Measurements from ENCODE around the gene GOLGA3. TPM values are rescaled to one million over a fixed set of nuclear protein-coding genes. Genes with fewer than 3 reads are reported as not detected.
"Not testable (repeated sequence)": the region's sequence is repeated elsewhere in the genome, so short reads cannot be mapped to it uniquely, and the experiment has no call there.

GOLGA3 gene
- total RNA-seq, 1 experiment from 2014 or later = 44.4 TPM

DNA sequence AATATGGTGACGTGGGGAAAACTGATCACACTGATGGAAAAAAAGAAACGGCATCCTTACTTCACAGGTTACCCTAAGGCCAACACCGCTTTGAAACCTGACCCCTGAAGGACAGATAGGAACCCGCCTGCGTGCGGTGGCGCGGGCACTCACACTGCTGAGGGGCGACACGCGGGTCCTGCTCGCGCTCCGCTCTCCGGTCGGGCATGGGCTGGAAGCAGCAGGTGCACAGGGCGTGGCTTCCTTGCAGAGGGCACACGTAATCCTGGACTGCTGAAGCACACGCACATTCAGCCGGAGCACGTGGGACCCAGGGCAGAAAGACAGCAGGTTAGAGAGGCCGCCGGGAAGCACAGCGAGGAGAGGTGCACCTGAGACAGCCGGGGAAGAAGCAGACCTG lies 22.8 kb upstream of the GOLGA3 start:
- in situ Hi-C loops (cut with HindIII; ENCODE audit: low pct_unique_long_range_greater_than_20kb, low sequenced_read_pairs) = no loop called here
- DNase-seq (ENCODE audit: low read depth, low spot score) = no peak

- no peak for DNase-seq (ENCODE audit: low read depth, low spot score)
- in situ Hi-C loops (cut with HindIII; ENCODE audit: low pct_unique_long_range_greater_than_20kb, low sequenced_read_pairs) = no loop called here
Observed at GRCh38 chr12:132850291-132850690, 21.6 kb upstream of the GOLGA3 start.

DNA sequence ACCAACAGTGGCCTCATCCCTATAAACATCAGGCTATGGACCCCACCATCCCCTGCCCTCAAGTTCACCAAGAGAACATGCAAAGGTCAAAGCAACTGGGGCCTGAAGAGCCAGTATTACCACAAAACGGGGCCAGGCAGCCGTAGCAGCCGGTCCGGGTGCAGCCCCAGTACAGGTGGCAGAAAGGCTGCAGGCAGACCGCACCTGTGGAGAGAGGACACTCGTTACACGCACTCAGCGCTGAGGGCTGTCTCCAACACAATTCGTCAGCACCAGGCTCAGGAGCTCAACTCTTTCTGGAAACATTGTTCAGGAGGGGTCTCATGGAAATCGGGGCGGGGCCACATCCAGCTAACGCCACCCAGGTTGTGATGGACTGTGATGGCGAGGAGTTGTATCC lies 19.9 kb upstream of the GOLGA3 start:
- no peak for DNase-seq (ENCODE audit: low read depth, low spot score)
- in situ Hi-C loops (cut with HindIII; ENCODE audit: low pct_unique_long_range_greater_than_20kb, low sequenced_read_pairs) = no loop called here

- in situ Hi-C loops (cut with HindIII; ENCODE audit: low pct_unique_long_range_greater_than_20kb, low sequenced_read_pairs) = no loop called here
Observed at GRCh38 chr12:132847363-132848356, 19.0 kb upstream of the GOLGA3 start.

GRCh38 chr12:132844681-132845080 lies 16.0 kb upstream of the GOLGA3 start:
- DNase-seq (ENCODE audit: low read depth, low spot score); in situ Hi-C loops (cut with HindIII; ENCODE audit: low pct_unique_long_range_greater_than_20kb, low sequenced_read_pairs): not testable (repeated sequence)

More at GRCh38 chr12:132847363-132848356, 19.0 kb upstream of the GOLGA3 start:
- no peak for DNase-seq (ENCODE audit: low read depth, low spot score)

DNA sequence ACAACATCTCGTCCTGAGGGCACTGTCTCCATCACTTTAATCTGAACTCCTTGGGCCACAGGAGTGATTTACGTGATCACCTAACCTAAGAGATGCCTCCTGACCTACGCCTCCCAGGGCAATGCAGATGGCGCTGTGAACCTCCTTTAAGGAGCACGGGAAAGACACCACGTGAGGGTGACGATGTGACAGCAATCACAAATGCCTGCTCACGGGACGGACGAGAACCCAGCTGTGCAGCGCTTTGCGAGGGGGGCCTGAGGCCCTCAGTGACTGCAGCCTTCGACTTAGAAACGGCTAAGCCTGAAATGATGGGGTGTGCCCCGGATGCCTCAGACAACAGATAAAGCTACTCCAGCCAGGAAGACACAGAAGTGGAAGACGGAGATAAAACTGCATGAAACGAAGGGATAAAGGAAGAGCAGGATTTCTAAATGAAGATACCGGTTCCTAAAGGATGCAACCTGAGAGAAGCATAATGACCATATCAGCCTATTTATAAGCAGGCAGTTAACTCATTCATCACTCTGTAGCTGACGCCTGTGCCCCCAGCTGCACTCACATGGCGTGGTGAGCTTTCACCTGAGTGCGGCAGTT lies 13.9 kb upstream of the GOLGA3 start:
- DNase-seq (ENCODE audit: low read depth, low spot score) = no peak
- in situ Hi-C loops (cut with HindIII; ENCODE audit: low pct_unique_long_range_greater_than_20kb, low sequenced_read_pairs) = no loop called here

DNA sequence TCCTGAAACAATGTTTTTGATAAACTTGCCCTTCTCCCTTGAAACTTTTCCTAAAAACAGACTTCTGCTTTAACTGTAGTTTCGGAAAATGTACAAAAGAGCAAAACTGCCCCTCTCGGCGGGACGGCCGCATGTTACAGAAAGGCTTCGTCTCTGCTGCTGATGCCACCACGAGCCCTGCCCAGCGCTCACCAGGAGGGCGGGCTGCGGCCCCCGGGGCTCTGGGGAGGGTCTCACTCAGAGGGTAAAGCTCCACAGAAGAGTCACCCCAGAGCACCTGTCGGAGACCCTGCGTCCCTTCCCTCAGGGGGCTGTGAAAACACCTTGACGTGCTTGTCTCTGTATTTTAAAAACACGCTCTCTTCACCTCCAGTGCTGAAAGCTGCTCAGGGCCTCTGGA lies 12.5 kb upstream of the GOLGA3 start:
- DNase-seq (ENCODE audit: low read depth, low spot score) = no peak
- in situ Hi-C loops (cut with HindIII; ENCODE audit: low pct_unique_long_range_greater_than_20kb, low sequenced_read_pairs) = no loop called here

DNA sequence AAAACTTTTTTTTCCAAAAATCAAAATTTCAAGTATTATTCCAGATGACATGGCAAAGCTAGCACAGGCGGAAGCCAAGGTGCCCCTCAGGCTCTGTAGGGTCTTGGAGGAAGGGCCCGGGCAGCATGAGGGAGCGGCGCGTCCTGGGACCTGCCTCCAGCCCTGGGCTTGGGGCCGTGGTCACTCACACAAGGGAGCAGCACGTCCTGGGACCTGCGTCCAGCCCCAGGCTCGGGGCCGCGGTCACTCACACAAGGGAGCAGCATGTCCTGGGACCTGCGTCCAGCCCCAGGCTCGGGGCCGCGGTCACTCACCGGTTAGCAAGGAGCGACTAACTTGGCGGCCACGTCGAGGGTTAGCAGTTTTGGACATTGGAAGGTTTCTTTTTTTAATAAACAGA lies 11.9 kb upstream of the GOLGA3 start:
- in situ Hi-C loops (cut with HindIII; ENCODE audit: low pct_unique_long_range_greater_than_20kb, low sequenced_read_pairs) = no loop called here
- DNase-seq (ENCODE audit: low read depth, low spot score) = no peak

- in situ Hi-C loops (cut with HindIII; ENCODE audit: low pct_unique_long_range_greater_than_20kb, low sequenced_read_pairs) = no loop called here
- DNase-seq (ENCODE audit: low read depth, low spot score) = no peak
Observed at GRCh38 chr12:132839558-132840235, 11.0 kb upstream of the GOLGA3 start.

GRCh38 chr12:132838410-132839080 lies 9.9 kb upstream of the GOLGA3 start:
- in situ Hi-C loops (cut with HindIII; ENCODE audit: low pct_unique_long_range_greater_than_20kb, low sequenced_read_pairs) = no loop called here

DNA sequence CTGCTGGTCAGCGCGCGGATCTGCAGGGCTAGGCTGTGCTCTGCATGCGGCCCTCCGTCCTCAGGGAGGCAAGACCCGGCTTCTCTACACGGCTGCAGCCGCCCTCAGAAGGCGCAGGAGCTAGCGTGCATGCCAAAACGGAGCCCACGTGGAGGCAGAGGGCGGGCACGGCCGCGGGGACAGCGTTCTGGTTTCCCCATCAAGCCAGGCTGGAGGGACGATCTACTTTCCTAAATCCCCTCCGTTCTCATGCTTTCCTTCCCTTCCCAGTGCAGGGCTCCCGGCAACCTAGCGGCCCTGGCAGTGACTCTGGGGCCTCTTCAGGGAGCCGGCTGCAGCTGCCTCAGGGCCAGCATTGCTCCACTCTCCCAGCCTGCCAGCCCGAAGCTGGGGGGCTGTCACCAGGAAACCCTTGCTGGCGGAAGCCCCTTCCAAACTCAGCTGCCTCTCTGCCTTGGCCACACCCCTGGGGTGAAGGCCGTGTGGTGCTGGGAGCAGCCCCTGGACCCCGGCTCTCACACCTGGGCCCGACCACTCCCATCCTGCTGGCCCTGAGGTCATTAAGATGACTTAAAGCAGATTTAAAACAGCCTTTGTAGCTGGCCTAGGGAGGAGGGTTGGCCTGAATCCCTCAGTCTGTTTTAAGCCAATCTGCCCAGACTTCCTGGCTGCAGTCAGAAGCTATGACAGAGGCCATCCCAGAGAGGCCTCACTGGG lies 9.2 kb upstream of the GOLGA3 start:
- in situ Hi-C loops (cut with HindIII; ENCODE audit: low pct_unique_long_range_greater_than_20kb, low sequenced_read_pairs) = no loop called here

More at GRCh38 chr12:132838410-132839080, 9.9 kb upstream of the GOLGA3 start:
- DNase-seq (ENCODE audit: low read depth, low spot score) = no peak

DNA sequence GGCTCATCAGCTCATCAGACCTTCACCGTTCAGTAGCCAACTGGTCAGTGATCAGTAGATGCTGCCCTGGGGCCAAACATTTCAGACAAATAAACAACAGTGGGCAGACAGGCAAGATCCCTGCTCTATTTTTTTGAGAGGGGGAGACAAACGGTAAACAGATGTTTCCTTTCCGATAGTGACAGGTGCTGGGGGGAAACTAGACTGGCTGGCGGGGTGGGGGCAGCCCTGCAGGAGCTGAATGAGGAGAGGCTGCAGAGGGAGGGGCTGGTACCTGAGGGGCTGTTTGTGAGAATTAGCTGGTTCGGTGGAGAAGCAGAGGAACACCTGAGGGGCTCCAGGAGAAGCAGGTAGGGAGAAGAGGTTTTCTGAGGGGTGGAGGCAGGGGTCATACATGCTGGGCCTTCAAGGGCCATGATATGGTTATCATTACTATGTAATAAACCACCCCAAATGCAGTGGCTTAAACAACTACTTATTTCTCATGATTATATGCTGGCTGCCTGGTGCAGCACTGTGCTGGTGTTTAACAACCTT lies 8.2 kb upstream of the GOLGA3 start:
- in situ Hi-C loops (cut with HindIII; ENCODE audit: low pct_unique_long_range_greater_than_20kb, low sequenced_read_pairs) = no loop called here

More for the DNA sequence above, 9.2 kb upstream of the GOLGA3 start:
- DNase-seq (ENCODE audit: low read depth, low spot score) = no peak

DNA sequence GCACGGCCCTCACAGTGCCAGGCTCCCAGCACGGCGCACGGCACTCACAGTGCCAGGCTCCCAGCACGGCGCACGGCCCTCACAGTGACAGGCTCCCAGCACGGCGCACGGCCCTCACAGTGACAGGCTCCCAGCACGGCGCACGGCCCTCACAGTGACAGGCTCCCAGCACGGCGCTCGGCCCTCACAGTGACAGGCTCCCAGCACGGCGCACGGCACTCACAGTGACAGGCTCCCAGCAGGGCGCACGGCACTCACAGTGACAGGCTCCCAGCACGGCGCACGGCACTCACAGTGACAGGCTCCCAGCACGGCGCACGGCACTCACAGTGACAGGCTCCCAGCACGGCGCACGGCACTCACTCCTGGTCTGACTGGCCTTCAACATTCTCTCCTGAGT lies 7.6 kb upstream of the GOLGA3 start:
- in situ Hi-C loops (cut with HindIII; ENCODE audit: low pct_unique_long_range_greater_than_20kb, low sequenced_read_pairs); DNase-seq (ENCODE audit: low read depth, low spot score): not testable (repeated sequence)

More for the DNA sequence above, 8.2 kb upstream of the GOLGA3 start:
- DNase-seq (ENCODE audit: low read depth, low spot score) = no peak

GRCh38 chr12:132835076-132836025 lies 6.7 kb upstream of the GOLGA3 start:
- in situ Hi-C loops (cut with HindIII; ENCODE audit: low pct_unique_long_range_greater_than_20kb, low sequenced_read_pairs) = no loop called here

GRCh38 chr12:132834181-132834711 lies 5.6 kb upstream of the GOLGA3 start:
- in situ Hi-C loops (cut with HindIII; ENCODE audit: low pct_unique_long_range_greater_than_20kb, low sequenced_read_pairs) = no loop called here
- no peak for DNase-seq (ENCODE audit: low read depth, low spot score)

More at GRCh38 chr12:132835076-132836025, 6.7 kb upstream of the GOLGA3 start:
- no peak for DNase-seq (ENCODE audit: low read depth, low spot score)

GRCh38 chr12:132833341-132833740 lies 4.7 kb upstream of the GOLGA3 start:
- no peak for DNase-seq (ENCODE audit: low read depth, low spot score)
- in situ Hi-C loops (cut with HindIII; ENCODE audit: low pct_unique_long_range_greater_than_20kb, low sequenced_read_pairs) = no loop called here

Data from SK-MEL-5 (cell line).